Erythroblast (primary cell): ENCODE results near the gene EPN3.

Source experiments
- GATA1 ChIP-seq: IDR thresholded peaks from 2 replicates; pipeline ENCODE4 v1.6.1; 2011; ENCODE audit warnings: low read depth, mild to moderate bottlenecking, control low read depth, low read length, moderate library complexity
- POLR2A ChIP-seq: IDR thresholded peaks from 2 replicates; pipeline ENCODE4 v1.6.1; 2011; ENCODE audit warnings: mild to moderate bottlenecking, low read length

- TF ChIP-seq POLR2A: no peak
- TF ChIP-seq GATA1: no peak
Observed at GRCh38 chr17:50548831-50549230, 16.3 kb downstream of the EPN3 start.
